Measurements from ENCODE around the gene SHISA9. TPM values are rescaled to one million over a fixed set of nuclear protein-coding genes. Genes with fewer than 3 reads are reported as not detected.

Gene SHISA9
- total and polyA plus RNA-seq, 2 of the 4 experiments (the other 2 are of a cell fraction): under 0.01 TPM; not detected in 1

DNA sequence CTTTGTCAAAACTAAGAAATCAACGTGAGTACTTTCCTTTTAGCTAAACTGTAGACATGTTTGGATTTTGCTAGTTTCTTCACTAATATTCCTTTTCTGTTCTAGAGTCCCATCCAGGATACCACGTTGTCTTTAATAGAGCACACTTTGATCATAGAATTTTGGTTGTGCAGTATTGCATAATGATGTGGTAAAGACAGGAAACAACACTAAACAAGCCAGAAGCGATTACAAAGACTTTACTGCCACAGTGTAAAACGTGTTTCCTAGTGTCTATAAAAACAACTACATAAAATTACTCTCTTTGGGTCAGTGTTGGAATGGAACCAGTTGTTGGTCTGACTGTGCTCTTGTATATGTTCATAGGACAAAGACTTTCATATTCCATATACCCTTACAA, 19.3 kb downstream of the SHISA9 start:
- no peaks in the 10 kb centered on the region for H4K20me1 ChIP-seq (ENCODE audit: insufficient read depth, low read length)
- no peak overlapping the region for H3K9ac ChIP-seq (ENCODE audit: low read depth, low read length)
- H3K4me3 ChIP-seq (ENCODE audit: insufficient read depth, low read depth, low read length): no peak overlapping the region
- no peaks in the 10 kb centered on the region for H3K4me1 ChIP-seq (ENCODE audit: control insufficient read depth, insufficient read depth, low read length)
- whole genome bisulfite sequencing, 2 experiments (ENCODE audit: extremely low coverage in 2 of 2, insufficient read length in 1 of 2): no CpG with 5 or more reads among the region's 4 CpGs
- H3K4ac ChIP-seq (ENCODE audit: low read depth, low read length): no peak overlapping the region
- H3K36me3 ChIP-seq (ENCODE audit: control insufficient read depth, insufficient read depth, low read length): no peaks in the 10 kb centered on the region
- DNase-seq: no peak
- intact Hi-C loops (cut with micrococcal nuclease) (no loop called here), dilution Hi-C loops (cut with HindIII; ENCODE audit: low sequenced_read_pairs, unreplicated experiment) (no loop called here), in situ Hi-C loops (cut with MboI; ENCODE audit: low sequenced_read_pairs) (no loop called here)
- H3K14ac ChIP-seq (replicated peaks; ENCODE audit: low read depth, low read length): no peak overlapping the region
- no peak overlapping the region for H2AFZ ChIP-seq (replicated peaks; ENCODE audit: low read length, poor library complexity)
- no peaks in the 10 kb centered on the region for H3K9me1 ChIP-seq (ENCODE audit: insufficient read depth, low read length)
- no peaks in the 10 kb centered on the region for H3K79me1 ChIP-seq (ENCODE audit: low read depth in 1 of 2, low read length in 2 of 2)
- no peak overlapping the region for H2BK15ac ChIP-seq (ENCODE audit: low read depth, low read length)
- H2BK20ac ChIP-seq (ENCODE audit: low read depth, low read length): no peak overlapping the region
- H3K4me2 ChIP-seq (ENCODE audit: low read depth, low read length): no peak overlapping the region
- no peak overlapping the region for H4K5ac ChIP-seq (ENCODE audit: low read depth, low read length)
- H3K27me3 ChIP-seq (ENCODE audit: control insufficient read depth, insufficient read depth, low read length): no peaks in the 10 kb centered on the region
- no peak overlapping the region for H3K18ac ChIP-seq (ENCODE audit: low read depth, low read length)
- H3K23ac ChIP-seq (ENCODE audit: low read depth, low read length): no peak overlapping the region
- no peak overlapping the region for H4K8ac ChIP-seq (ENCODE audit: low read depth in 2 of 2, low read length in 2 of 2)
- peaks cover 4% of the 10 kb centered on the region; the same call in 1 of the 2 replicates for H3K9me3 ChIP-seq (ENCODE audit: control insufficient read depth, insufficient read depth, low read length)
- no peak overlapping the region for H2AK9ac ChIP-seq (replicated peaks; ENCODE audit: low read depth, low read length, poor library complexity)
- H3K27ac ChIP-seq (ENCODE audit: insufficient read depth, low read length): no peak overlapping the region
- H3K56ac ChIP-seq (ENCODE audit: extremely low read depth, insufficient read depth, low read length): no peak overlapping the region
- no TSS peak for BruUV-seq (replicated peaks)
- no peak overlapping the region for H2BK120ac ChIP-seq (ENCODE audit: low read depth, low read length)
- CTCF ChIA-PET: no interaction called here
- POLR2A ChIA-PET (ENCODE audit: unreplicated experiment): no interaction called here
- TF ChIP-seq RCOR1 (IDR thresholded peaks at IDR 0.05; ENCODE audit: insufficient replicate concordance, low read length) (no peak), FOS (IDR thresholded peaks at IDR 0.05; ENCODE audit: low read depth, low read length) (no peak), NFE2L2 (IDR thresholded peaks at IDR 0.05; ENCODE audit: low read depth, low read length) (no peak), BHLHE40 (IDR thresholded peaks at IDR 0.05; ENCODE audit: low read depth, low read length) (no peak), SMC3 (IDR thresholded peaks at IDR 0.05; ENCODE audit: low read depth, low read length) (no peak), MAZ (IDR thresholded peaks at IDR 0.05; ENCODE audit: borderline replicate concordance, low read depth, low read length) (no peak), RFX5 (IDR thresholded peaks at IDR 0.05; ENCODE audit: low read depth, low read length) (no peak), RAD21 (IDR thresholded peaks at IDR 0.05; ENCODE audit: low read length) (no peak), MXI1 (IDR thresholded peaks at IDR 0.05; ENCODE audit: borderline replicate concordance, low read depth, low read length) (no peak), CEBPB (IDR thresholded peaks at IDR 0.05; ENCODE audit: low read depth, low read length) (no peak), CHD1 (IDR thresholded peaks at IDR 0.05; ENCODE audit: low read depth, low read length) (no peak), POLR2A (IDR thresholded peaks at IDR 0.05; ENCODE audit: low read depth, low read length) (no peak), USF2 (IDR thresholded peaks at IDR 0.05; ENCODE audit: low read depth, low read length) (no peak), MAFK (IDR thresholded peaks at IDR 0.05; ENCODE audit: low read depth, low read length) (no peak), CTCF (conservative IDR thresholded peaks at IDR 0.05; ENCODE audit: low read depth, low read length) (no peak)
- TF ChIP-seq, protein P1, sequence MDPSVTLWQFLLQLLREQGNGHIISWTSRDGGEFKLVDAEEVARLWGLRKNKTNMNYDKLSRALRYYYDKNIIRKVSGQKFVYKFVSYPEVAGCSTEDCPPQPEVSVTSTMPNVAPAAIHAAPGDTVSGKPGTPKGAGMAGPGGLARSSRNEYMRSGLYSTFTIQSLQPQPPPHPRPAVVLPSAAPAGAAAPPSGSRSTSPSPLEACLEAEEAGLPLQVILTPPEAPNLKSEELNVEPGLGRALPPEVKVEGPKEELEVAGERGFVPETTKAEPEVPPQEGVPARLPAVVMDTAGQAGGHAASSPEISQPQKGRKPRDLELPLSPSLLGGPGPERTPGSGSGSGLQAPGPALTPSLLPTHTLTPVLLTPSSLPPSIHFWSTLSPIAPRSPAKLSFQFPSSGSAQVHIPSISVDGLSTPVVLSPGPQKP (IDR thresholded peaks at IDR 0.05; ENCODE audit: borderline replicate concordance, low read depth, low read length): no peak
- H2BK5ac ChIP-seq (ENCODE audit: low read depth, low read length, poor library complexity, severe bottlenecking): no peak overlapping the region
- H2AK5ac ChIP-seq (ENCODE audit: low read depth, low read length): no peak overlapping the region
- no peak overlapping the region for H4K91ac ChIP-seq (ENCODE audit: insufficient read depth, low read depth, low read length)
- ATAC-seq (ENCODE audit: low read depth): no peak
